Measurements from ENCODE around the gene SPOCK2.

- peak; percentile 49 for TF ChIP-seq CTCF (conservative IDR thresholded peaks at IDR 0.05; ENCODE audit: low read depth, low read length)
- no peak for TF ChIP-seq EZH2 (IDR thresholded peaks at IDR 0.05; ENCODE audit: borderline replicate concordance, low read depth, low read length, poor library complexity, severe bottlenecking)
These were observed 18.4 kb downstream of the SPOCK2 start for GRCh38 chr10:72069751-72070526.
